Osteoblast (primary cell): ENCODE results near the gene MRPL52. TPM values are rescaled to one million over a fixed set of nuclear protein-coding genes. Genes with fewer than 3 reads are reported as not detected.
A peak's percentile ranks its signal among the peaks of the same experiment; 100 is the strongest.
"Not testable (repeated sequence)": the region's sequence is repeated elsewhere in the genome, so short reads cannot be mapped to it uniquely, and the experiment has no call there.

ENCODE experiments used
- DNase-seq: peaks from one replicate; pipeline ENCODE4 v3.0.0; 2011; ENCODE audit warnings: low spot score, mixed read lengths; ENCODE audit not compliant: insufficient read length; ENCODE audit errors: missing footprints
- H2AFZ ChIP-seq: 2 replicates; pipeline ENCODE4 v1.6.0; 2011; ENCODE audit warnings: mild to moderate bottlenecking, low read length
- H3K27ac ChIP-seq: 2 replicates; pipeline ENCODE4 v1.5.1; 2011; ENCODE audit warnings: mild to moderate bottlenecking, low read depth, low read length, moderate library complexity
- H3K27me3 ChIP-seq: 2 replicates; pipeline ENCODE4 v1.6.0; 2012; ENCODE audit warnings: mild to moderate bottlenecking, control low read depth, inconsistent platforms, low read length, moderate library complexity; ENCODE audit not compliant: insufficient read depth
- H3K36me3 ChIP-seq: 2 replicates; pipeline ENCODE4 v1.5.1; 2011; ENCODE audit warnings: mild to moderate bottlenecking, low read length, control low read depth, moderate library complexity; ENCODE audit not compliant: insufficient read depth
- H3K4me1 ChIP-seq: 2 replicates; pipeline ENCODE4 v1.5.1; 2011; ENCODE audit warnings: mild to moderate bottlenecking, low read length, control low read depth, moderate library complexity; ENCODE audit not compliant: insufficient read depth
- H3K4me2 ChIP-seq: 2 replicates; pipeline ENCODE4 v1.6.0; 2011; ENCODE audit warnings: mild to moderate bottlenecking, low read length; ENCODE audit not compliant: insufficient read depth
- H3K4me3 ChIP-seq: fragments of 200-600 bp; sonication (generic); 3 replicates; pipeline ENCODE4 v1.5.1; 2012; ENCODE audit warnings: mild to moderate bottlenecking, low read length, inconsistent platforms; ENCODE audit not compliant: insufficient read depth
- H3K79me2 ChIP-seq: 2 replicates; pipeline ENCODE4 v1.6.0; 2012; ENCODE audit warnings: mild to moderate bottlenecking, low read length, control low read depth, inconsistent platforms; ENCODE audit not compliant: insufficient read depth
- H3K9me3 ChIP-seq: 2 replicates; pipeline ENCODE4 v1.5.1; 2011; ENCODE audit warnings: low read depth, low read length, control low read depth
- H4K20me1 ChIP-seq: 2 replicates; pipeline ENCODE4 v1.6.0; 2012; ENCODE audit warnings: mild to moderate bottlenecking, low read length, control low read depth; ENCODE audit not compliant: insufficient read depth
- CTCF ChIP-seq: IDR thresholded peaks from 2 replicates; pipeline ENCODE4 v1.5.1; 2011; ENCODE audit warnings: mild to moderate bottlenecking, low read depth, low read length, moderate library complexity; ENCODE audit errors: extremely low read depth
- total RNA-seq: library from RNA; depleted of rRNA; stranded (reverse); fragments of >200 nt; gene quantifications from 2 replicates; pipeline ENCODE4 v1.2.3, GENCODE V29; 2012

Gene MRPL52
- total RNA-seq, 1 donor = 31.5 TPM

GRCh38 chr14:22854963-22855724 is 25.5 kb downstream of the MRPL52 start:
- Histone ChIP-seq H3K4me1 (peaks cover 32% of the 10 kb centered on the region), H3K4me3 (no peak overlapping the region), H3K27me3 (no peaks in the 10 kb centered on the region), H4K20me1 (no peaks in the 10 kb centered on the region), H2AFZ (no peak overlapping the region), H3K4me2 (no peak overlapping the region), H3K36me3 (no peaks in the 10 kb centered on the region), H3K79me2 (peaks cover 3% of the 10 kb centered on the region), H3K27ac (no peak overlapping the region), H3K9me3 (no peaks in the 10 kb centered on the region)
- TF ChIP-seq CTCF = no peak
- DNase-seq = peak; percentile 25

GRCh38 chr14:22856428-22856827 is 26.7 kb downstream of the MRPL52 start:
- no peaks in the 10 kb centered on the region for H3K9me3 ChIP-seq
- H3K4me2 ChIP-seq = no peak overlapping the region
- no peak for DNase-seq
- no peak for TF ChIP-seq CTCF
- peaks cover 3% of the 10 kb centered on the region for H3K79me2 ChIP-seq
- H3K4me1 ChIP-seq = peaks cover 20% of the 10 kb centered on the region
- no peaks in the 10 kb centered on the region for H3K27me3 ChIP-seq
- H3K4me3 ChIP-seq = no peak overlapping the region
- H3K36me3 ChIP-seq = no peaks in the 10 kb centered on the region
- H3K27ac ChIP-seq = no peak overlapping the region
- no peaks in the 10 kb centered on the region for H4K20me1 ChIP-seq
- H2AFZ ChIP-seq = no peak overlapping the region

GRCh38 chr14:22860377-22860776 is 30.7 kb downstream of the MRPL52 start:
- not testable (repeated sequence) for H3K4me3 ChIP-seq, H3K9me3 ChIP-seq, H2AFZ ChIP-seq, H3K27me3 ChIP-seq, DNase-seq, H3K4me1 ChIP-seq, H3K79me2 ChIP-seq, H3K36me3 ChIP-seq, H3K4me2 ChIP-seq, H3K27ac ChIP-seq, H4K20me1 ChIP-seq

GRCh38 chr14:22861651-22862050 is 32.0 kb downstream of the MRPL52 start:
- Histone ChIP-seq H3K27me3 (no peaks in the 10 kb centered on the region), H4K20me1 (no peaks in the 10 kb centered on the region), H3K79me2 (no peaks in the 10 kb centered on the region), H3K27ac (no peak overlapping the region), H3K4me3 (no peak overlapping the region), H3K36me3 (no peaks in the 10 kb centered on the region), H3K4me2 (no peak overlapping the region), H2AFZ (no peak overlapping the region), H3K4me1 (no peaks in the 10 kb centered on the region), H3K9me3 (peaks cover 2% of the 10 kb centered on the region)
- DNase-seq = no peak
- TF ChIP-seq CTCF = no peak
